Ishikawa (cell line): ENCODE measurements around the gene TCF7.

Experiments
- CEBPB ChIP-seq: IDR thresholded peaks from 2 replicates; pipeline ENCODE4 v1.6.1; 2012
- EGR1 ChIP-seq: IDR thresholded peaks from 2 replicates; pipeline ENCODE4 v1.6.1; 2012
- EP300 ChIP-seq: IDR thresholded peaks from 2 replicates; pipeline ENCODE4 v1.6.1; 2012; ENCODE audit warnings: borderline replicate concordance
- MAX ChIP-seq: IDR thresholded peaks from 2 replicates; pipeline ENCODE4 v1.6.1; 2012
- NFIC ChIP-seq: IDR thresholded peaks from 2 replicates; pipeline ENCODE4 v1.6.1; 2012
- RAD21 ChIP-seq: IDR thresholded peaks from 2 replicates; pipeline ENCODE4 v1.6.1; 2012; ENCODE audit warnings: low read depth
- TAF1 ChIP-seq: IDR thresholded peaks from 2 replicates; pipeline ENCODE4 v1.6.1; 2012; ENCODE audit warnings: low read depth, mild to moderate bottlenecking
- TEAD4 ChIP-seq: IDR thresholded peaks from 2 replicates; pipeline ENCODE4 v1.6.1; 2012
- USF1 ChIP-seq: IDR thresholded peaks from 2 replicates; pipeline ENCODE4 v1.6.1; 2012

- no peak for TF ChIP-seq RAD21
- no peak for TF ChIP-seq TAF1
- no peak for TF ChIP-seq EP300
- TF ChIP-seq CEBPB: no peak
- TF ChIP-seq NFIC: no peak
- TF ChIP-seq USF1: no peak
- TF ChIP-seq TEAD4: no peak
- TF ChIP-seq EGR1: no peak
- TF ChIP-seq MAX: no peak
Observed at GRCh38 chr5:134124289-134125038, 10.0 kb downstream of the TCF7 start.
